Activated T-cell treated with anti-CD3 and anti-CD28 coated beads for 48 hours (primary cell): ENCODE measurements around the gene DCC.

Experiments used
- DNase-seq: peaks from one replicate; pipeline ENCODE4 v3.0.0-alpha.2; 2020; ENCODE audit warnings: low read depth

DCC gene

GRCh38 chr18:52339891-52340371 lies at the start of gene DCC:
DCC (plus strand) TSS chr18:52340197; CDS start chr18:52340788, 591 bp downstream.
- DNase-seq, result peak; percentile 2

GRCh38 chr18:52310651-52311050 lies 29.3 kb upstream of the DCC start:
- DNase-seq, result no peak

GRCh38 chr18:52311331-52311730 lies 28.7 kb upstream of the DCC start:
- DNase-seq, result no peak

GRCh38 chr18:52312346-52312745 lies 27.7 kb upstream of the DCC start:
- no peak for DNase-seq

- no peak for DNase-seq
Measured at GRCh38 chr18:52313213-52313612, 26.8 kb upstream of the DCC start.

GRCh38 chr18:52319424-52319983 lies 20.5 kb upstream of the DCC start:
- DNase-seq, result no peak

- DNase-seq, result no peak
Measured at GRCh38 chr18:52322307-52322706, 17.7 kb upstream of the DCC start.

- DNase-seq, result no peak
Measured at GRCh38 chr18:52323802-52324201, 16.2 kb upstream of the DCC start.

GRCh38 chr18:52325997-52326396 lies 14.0 kb upstream of the DCC start:
- no peak for DNase-seq

- no peak for DNase-seq
Measured at GRCh38 chr18:52333860-52334259, 6.1 kb upstream of the DCC start.

- DNase-seq, result no peak
Measured at GRCh38 chr18:52334307-52334706, 5.7 kb upstream of the DCC start.

GRCh38 chr18:52334896-52335295 lies 5.1 kb upstream of the DCC start:
- no peak for DNase-seq

GRCh38 chr18:52337276-52337675 lies 2.7 kb upstream of the DCC start:
- no peak for DNase-seq

- DNase-seq, result no peak
Measured at GRCh38 chr18:52340406-52341102, 557 bp downstream of the DCC start.

GRCh38 chr18:52341103-52341432 lies 1.1 kb downstream of the DCC start:
- no peak for DNase-seq

GRCh38 chr18:52341608-52342381 lies 1.8 kb downstream of the DCC start:
- DNase-seq, result no peak

GRCh38 chr18:52342456-52342855 lies 2.5 kb downstream of the DCC start:
- DNase-seq, result no peak

- no peak for DNase-seq
Measured at GRCh38 chr18:52343138-52343537, 3.1 kb downstream of the DCC start.

GRCh38 chr18:52343731-52344340 lies 3.8 kb downstream of the DCC start:
- DNase-seq, result no peak

- no peak for DNase-seq
Measured at GRCh38 chr18:52344881-52345280, 4.9 kb downstream of the DCC start.

- DNase-seq, result no peak
Measured at GRCh38 chr18:52345428-52345827, 5.4 kb downstream of the DCC start.

GRCh38 chr18:52348209-52348608 lies 8.2 kb downstream of the DCC start:
- DNase-seq, result no peak

GRCh38 chr18:52349498-52349897 lies 9.5 kb downstream of the DCC start:
- DNase-seq, result no peak
